Stimulated activated CD4-positive, alpha-beta T cell treated with anti-CD3 and anti-CD28 coated beads, Interleukin-4, amount 100 ng/mL, for 1 hour (primary cell): ENCODE results near the gene TPK1.
"Not testable (repeated sequence)": the region's sequence is repeated elsewhere in the genome, so short reads cannot be mapped to it uniquely, and the experiment has no call there.

ENCODE experiments used
- DNase-seq: peaks from one replicate; pipeline ENCODE4 v3.0.0-alpha.2; 2020

The TPK1 gene

DNA sequence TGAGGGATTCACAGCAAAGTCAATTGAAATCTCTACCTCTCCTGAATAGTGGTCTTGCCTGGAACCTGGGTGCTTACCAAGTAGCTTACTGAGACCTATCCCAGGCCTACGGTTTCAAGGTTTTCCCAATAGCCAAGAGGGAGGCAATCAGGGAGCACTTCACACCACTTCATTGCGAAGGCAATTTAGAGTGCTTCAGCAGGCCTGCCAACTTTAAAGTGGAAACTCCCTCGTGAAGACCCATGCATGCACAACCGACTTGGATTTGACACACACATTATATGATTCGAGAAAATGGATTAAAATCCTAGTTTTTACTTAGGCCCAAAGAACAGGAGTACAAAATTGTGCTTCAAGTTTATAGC, 380.8 kb downstream of the TPK1 start:
- no peak for DNase-seq

- no peak for DNase-seq
Measured at GRCh38 chr7:144454256-144455039, 381.4 kb downstream of the TPK1 start.

DNA sequence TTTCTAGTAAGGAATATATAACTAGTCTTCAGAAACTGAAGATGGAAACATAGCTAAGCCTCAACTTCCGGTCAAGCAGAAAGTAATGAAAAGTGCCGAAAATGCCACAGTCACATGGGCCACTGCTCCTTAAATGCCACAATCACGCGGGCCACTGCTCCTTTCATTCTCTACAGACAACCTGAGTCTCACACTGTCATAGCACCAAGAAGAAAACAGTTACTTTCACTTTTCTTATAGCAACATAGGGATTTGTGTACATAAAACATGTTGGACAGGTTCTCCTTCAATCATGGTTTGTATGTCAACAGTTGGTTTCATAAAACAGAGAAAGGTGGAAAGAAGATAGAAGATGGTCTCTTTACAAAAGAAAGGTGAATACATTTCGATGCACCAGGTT, 383.8 kb downstream of the TPK1 start:
- DNase-seq = no peak

DNA sequence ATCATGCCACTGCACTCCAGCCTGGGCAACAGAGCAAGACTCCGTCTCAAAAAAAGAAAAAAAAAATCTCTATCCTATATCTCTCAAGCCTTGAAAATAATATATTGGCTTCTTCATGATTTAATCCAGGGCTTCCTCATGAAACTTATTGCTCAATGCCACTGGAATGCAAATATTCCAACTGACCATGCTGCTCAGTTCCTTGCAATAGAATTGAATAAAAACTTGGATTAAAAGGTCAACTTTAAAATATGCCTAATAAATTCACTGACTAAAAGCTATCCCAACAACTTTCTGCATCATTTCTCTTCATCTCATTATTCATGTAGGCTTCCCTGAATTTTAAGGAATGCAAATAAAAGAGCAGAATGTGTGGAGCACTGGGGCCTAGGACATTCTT, 390.3 kb downstream of the TPK1 start:
- no peak for DNase-seq

DNA sequence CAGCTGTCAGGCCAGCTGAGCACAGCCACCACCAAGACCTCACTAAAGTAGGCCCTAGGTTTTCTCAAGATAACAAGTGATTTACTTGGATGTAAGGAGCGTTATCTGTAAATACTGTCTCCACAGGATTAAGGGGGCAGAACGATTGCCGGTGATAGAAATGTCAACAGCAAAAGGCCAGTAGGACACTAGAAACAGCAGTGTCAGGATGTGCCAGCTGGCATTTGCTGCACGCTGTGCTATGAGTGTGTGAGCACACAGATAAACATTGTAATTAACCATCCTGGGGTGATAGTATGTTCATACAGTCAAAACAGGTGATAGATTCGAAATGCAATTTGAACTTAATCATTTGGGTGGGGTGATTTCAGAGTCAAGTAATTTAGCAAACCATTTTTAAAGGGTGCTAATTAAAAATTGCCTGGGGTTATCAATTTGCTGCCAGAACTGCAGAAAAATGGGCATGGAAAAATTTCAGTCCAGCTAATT, 396.1 kb downstream of the TPK1 start:
- no peak for DNase-seq

GRCh38 chr7:144438759-144439158, 397.1 kb downstream of the TPK1 start:
- DNase-seq = no peak

DNA sequence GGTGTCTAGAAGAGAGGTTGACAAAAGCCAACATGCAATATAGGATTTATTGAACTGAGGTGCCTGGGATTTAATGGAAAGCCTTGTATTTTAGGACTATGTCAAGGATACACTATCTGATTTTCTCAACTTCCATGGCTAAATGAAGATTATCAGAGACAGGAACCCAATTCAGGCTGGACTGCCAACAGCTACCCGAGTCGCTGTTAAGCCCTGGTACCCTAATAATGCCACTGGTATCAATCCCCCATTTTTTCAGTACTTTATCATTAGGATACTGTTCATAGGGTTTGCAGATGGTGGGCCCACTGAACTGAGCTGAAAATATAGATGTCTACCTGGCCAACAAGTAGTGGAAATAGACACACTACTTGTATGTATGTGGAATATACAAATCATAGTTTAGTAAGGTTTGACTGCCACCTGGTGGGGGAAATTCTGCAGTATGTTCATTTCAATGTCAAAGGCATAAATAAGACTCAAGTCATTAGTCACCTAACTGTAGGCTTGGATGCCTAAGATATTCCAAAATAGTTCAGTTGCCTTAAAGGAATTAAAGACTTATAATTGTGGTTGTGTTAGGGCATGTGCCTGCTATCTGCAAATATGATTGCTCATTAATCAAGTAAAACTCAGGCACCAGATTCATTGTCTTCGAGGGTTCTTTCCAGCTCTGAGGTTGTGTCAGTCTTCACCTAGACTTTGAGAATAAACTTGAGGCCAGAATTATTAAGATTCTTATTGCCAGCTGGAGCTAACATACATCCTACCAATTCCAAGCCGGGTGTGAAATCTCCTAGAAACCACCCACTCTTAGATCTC, 398.3 kb downstream of the TPK1 start:
- DNase-seq = peak; percentile 26

DNA sequence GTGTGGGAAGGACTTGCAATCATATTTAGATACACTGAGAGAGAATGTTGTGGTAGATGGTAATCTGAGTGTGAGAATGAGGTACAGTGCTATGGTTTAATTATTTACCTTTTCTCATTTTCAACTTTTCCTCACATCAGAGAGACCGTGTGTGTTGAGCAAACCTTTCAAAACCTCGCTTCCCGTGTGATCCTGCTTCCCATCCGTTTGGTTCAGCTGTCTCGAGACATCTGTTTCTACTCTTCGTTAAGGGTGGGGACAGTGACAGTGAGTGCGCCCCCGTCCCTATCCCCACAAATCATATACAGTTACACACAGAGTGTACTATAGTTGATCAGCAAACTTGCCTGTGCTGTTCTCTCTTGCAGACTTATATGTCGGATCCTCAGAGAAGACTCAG, 399.4 kb downstream of the TPK1 start:
- DNase-seq = no peak

GRCh38 chr7:144428431-144428830, 407.4 kb downstream of the TPK1 start:
- no peak for DNase-seq

GRCh38 chr7:144427539-144427938, 408.3 kb downstream of the TPK1 start:
- not testable (repeated sequence) for DNase-seq

- not testable (repeated sequence) for DNase-seq
Measured at GRCh38 chr7:144418931-144419330, 416.9 kb downstream of the TPK1 start.

DNA sequence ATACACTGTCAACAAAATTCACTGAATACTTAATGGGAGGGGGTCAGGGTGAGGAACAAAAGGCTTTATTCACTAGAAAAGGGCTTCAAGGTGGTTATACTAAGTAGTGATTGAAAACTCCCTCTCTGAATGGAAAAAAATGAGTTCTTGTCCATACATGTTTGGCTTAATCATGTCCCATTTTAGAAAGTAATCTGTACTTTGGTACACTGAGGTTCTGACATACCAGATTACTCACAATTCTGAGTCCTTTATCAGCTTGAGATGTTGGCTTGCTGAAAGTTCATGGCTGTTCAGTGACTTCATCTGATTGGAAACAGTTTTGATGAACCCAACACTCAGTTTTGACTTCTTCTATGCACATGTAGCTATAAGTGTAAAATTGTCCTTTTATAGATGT, 419.5 kb downstream of the TPK1 start:
- no peak for DNase-seq

GRCh38 chr7:144415858-144416257, 420.0 kb downstream of the TPK1 start:
- no peak for DNase-seq

GRCh38 chr7:144414815-144415214, 421.0 kb downstream of the TPK1 start:
- DNase-seq = no peak

- DNase-seq = no peak
Measured at GRCh38 chr7:144410441-144410840, 425.4 kb downstream of the TPK1 start.

DNA sequence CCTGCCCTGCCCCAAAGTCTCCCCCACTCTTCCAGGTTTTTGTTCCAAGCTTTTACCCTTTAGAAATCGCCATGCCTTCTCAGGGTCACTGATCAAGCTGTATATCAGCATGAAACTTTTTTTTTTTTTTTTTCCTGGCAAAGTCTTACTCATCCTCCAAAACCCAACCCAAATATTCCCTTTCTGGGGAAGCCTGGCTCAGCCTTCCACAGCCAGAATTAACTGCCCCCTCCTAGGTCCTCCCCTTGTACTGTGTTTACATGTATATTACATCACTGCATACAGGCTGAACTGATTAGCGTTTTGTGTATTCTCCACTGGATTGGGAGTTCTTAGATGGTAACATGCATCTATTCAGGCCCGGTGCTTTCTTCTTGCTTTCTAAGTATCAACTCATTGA, 427.7 kb downstream of the TPK1 start:
- no peak for DNase-seq

GRCh38 chr7:144407266-144407931, 428.5 kb downstream of the TPK1 start:
- no peak for DNase-seq

- DNase-seq = no peak
Measured at GRCh38 chr7:144404946-144405345, 430.9 kb downstream of the TPK1 start.

DNA sequence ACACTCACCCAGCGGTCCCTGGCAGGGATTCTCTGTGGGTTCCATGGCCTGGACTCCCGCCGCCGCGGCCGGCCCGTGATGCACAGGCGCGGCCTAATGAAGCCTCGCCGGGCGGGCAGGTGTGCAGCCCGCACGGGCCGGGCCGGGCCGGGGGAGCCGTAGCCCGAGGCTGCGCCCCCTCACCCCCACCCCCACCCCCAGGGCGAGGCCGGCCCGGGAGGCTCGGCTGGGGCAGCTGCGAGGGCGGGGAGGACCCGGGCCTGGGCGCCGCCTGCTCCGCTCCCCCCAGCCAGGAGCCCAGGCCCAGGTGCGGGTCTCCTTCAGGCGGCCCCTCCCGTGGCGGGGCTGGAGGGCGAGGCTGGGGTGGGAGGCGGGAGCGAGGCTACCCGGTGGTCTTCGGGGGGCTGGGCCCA, 432.2 kb downstream of the TPK1 start, which contains the start of gene NOBOX:
NOBOX (minus strand) TSS at position 45 of the 413 bp plus-strand sequence.
- no peak for DNase-seq

GRCh38 chr7:144403102-144403501, 432.8 kb downstream of the TPK1 start:
- DNase-seq = no peak
